GM19043 (cell line): ENCODE results near the gene FMNL2.

Experiments
- ATAC-seq: cut with Tn5 transposase; IDR thresholded peaks from one replicate; pipeline ENCODE4 v1.9.1; 2021; ENCODE audit warnings: low read depth; ENCODE audit not compliant: unreplicated experiment

Gene FMNL2

GRCh38 chr2:152664725-152665124 lies 329.8 kb downstream of the FMNL2 start:
- no peak for ATAC-seq

- no peak for ATAC-seq
Measured at GRCh38 chr2:152674334-152674733, 339.4 kb downstream of the FMNL2 start.

- no peak for ATAC-seq
Measured at GRCh38 chr2:152676461-152676860, 341.5 kb downstream of the FMNL2 start.

GRCh38 chr2:152678808-152679207 lies 343.8 kb downstream of the FMNL2 start:
- no peak for ATAC-seq

- no peak for ATAC-seq
Measured at GRCh38 chr2:152682663-152683062, 347.7 kb downstream of the FMNL2 start.

- no peak for ATAC-seq
Measured at GRCh38 chr2:152683400-152683799, 348.4 kb downstream of the FMNL2 start.

GRCh38 chr2:152686321-152686720 lies 351.3 kb downstream of the FMNL2 start:
- no peak for ATAC-seq

GRCh38 chr2:152693033-152693432 lies 358.1 kb downstream of the FMNL2 start:
- peak; percentile 77 for ATAC-seq

GRCh38 chr2:152694161-152694661 lies 359.2 kb downstream of the FMNL2 start:
- ATAC-seq: peak; percentile 52

- ATAC-seq: no peak
Measured at GRCh38 chr2:152695763-152696162, 360.8 kb downstream of the FMNL2 start.

GRCh38 chr2:152696476-152696875 lies 361.5 kb downstream of the FMNL2 start:
- no peak for ATAC-seq
